PFSK-1 (cell line): ENCODE results near the gene ADAMTS14.

Source experiments
- FOXP2 ChIP-seq: optimal IDR thresholded peaks from 2 replicates; pipeline ENCODE3; 2011; ENCODE audit warnings: borderline replicate concordance, control low read depth, inconsistent platforms; ENCODE audit not compliant: insufficient read depth; ENCODE audit errors: extremely low read length, extremely low read depth
- POLR2AphosphoS5 ChIP-seq: IDR thresholded peaks from 2 replicates; pipeline ENCODE4 v1.6.1; 2012; ENCODE audit warnings: low read depth, mild to moderate bottlenecking, control low read depth, low read length, moderate library complexity
- REST ChIP-seq, 2 experiments: IDR thresholded peaks; 2 replicates each; pipeline versions ENCODE4 v1.6.1 to v1.8.0; 2011 to 2012; ENCODE audit warnings: low read depth in 2 of 2, low read length in 2 of 2, control low read depth in 1 of 2, inconsistent platforms in 1 of 2, mild to moderate bottlenecking in 1 of 2, moderate library complexity in 1 of 2; ENCODE audit not compliant: insufficient read depth in 1 of 2
- SIN3A ChIP-seq: IDR thresholded peaks from 2 replicates; pipeline ENCODE4 v1.6.1; 2012; ENCODE audit warnings: mild to moderate bottlenecking, low read length, moderate library complexity, borderline replicate concordance; ENCODE audit not compliant: insufficient read depth
- TAF1 ChIP-seq: IDR thresholded peaks from 2 replicates; pipeline ENCODE4 v1.6.1; 2012; ENCODE audit warnings: low read length, control low read depth, borderline replicate concordance; ENCODE audit not compliant: insufficient read depth

Gene ADAMTS14

DNA sequence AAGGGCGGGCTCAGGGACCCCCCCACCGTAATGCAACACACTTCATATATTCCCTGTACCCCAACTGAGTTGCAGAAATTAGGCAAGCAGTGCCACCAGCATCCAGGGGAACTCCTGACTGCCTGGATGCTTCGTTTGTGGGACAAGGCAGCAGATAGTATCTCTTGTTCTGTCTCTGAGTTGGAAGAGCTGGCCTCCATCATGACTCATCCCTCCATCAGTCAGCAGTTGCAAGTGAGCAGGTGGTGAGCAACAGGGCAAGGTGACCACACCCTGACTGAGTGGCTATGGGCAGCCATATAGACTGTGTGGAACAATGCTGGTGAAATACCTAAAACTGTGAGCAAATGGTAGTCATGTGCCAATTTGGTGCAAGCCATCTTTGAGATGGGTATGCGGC, 22.8 kb upstream of the ADAMTS14 start:
- TF ChIP-seq REST (IDR thresholded peaks at IDR 0.05; ENCODE audit: insufficient read depth in 1 of 2, low read depth in 2 of 2, low read length in 2 of 2), result no peak

- TF ChIP-seq TAF1 (no peak), SIN3A (no peak), REST (IDR thresholded peaks at IDR 0.05; ENCODE audit: insufficient read depth in 1 of 2, low read depth in 2 of 2, low read length in 2 of 2) (no peak), POLR2AphosphoS5 (no peak), FOXP2 (no peak)
These were observed 22.2 kb upstream of the ADAMTS14 start for GRCh38 chr10:70650104-70650503.

DNA sequence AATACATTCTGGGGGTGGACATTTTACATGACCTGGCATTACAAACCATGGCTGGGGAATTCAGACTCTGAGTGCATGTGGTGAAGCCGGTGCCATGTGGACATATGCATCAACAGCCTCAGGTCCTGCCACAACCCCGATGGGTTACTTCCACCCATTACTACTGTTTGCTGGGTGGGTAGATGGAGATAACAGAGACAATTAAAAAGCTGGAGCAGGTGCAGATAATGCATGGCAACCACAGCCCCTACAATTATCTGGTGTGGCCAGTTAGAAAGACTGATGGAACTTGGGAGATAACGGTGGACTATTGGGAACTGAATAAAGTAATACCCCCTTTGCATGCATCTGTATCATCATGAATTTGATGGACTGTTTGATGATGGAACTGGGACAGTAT, 21.6 kb upstream of the ADAMTS14 start:
- TF ChIP-seq TAF1, result no peak
- TF ChIP-seq FOXP2, result no peak
- no peak for TF ChIP-seq SIN3A
- TF ChIP-seq POLR2AphosphoS5, result no peak
- TF ChIP-seq REST (IDR thresholded peaks at IDR 0.05; ENCODE audit: insufficient read depth in 1 of 2, low read depth in 2 of 2, low read length in 2 of 2), result no peak

- no peak for TF ChIP-seq SIN3A
- no peak for TF ChIP-seq POLR2AphosphoS5
- TF ChIP-seq TAF1, result no peak
These were observed 20.6 kb upstream of the ADAMTS14 start for GRCh38 chr10:70651661-70652060.

DNA sequence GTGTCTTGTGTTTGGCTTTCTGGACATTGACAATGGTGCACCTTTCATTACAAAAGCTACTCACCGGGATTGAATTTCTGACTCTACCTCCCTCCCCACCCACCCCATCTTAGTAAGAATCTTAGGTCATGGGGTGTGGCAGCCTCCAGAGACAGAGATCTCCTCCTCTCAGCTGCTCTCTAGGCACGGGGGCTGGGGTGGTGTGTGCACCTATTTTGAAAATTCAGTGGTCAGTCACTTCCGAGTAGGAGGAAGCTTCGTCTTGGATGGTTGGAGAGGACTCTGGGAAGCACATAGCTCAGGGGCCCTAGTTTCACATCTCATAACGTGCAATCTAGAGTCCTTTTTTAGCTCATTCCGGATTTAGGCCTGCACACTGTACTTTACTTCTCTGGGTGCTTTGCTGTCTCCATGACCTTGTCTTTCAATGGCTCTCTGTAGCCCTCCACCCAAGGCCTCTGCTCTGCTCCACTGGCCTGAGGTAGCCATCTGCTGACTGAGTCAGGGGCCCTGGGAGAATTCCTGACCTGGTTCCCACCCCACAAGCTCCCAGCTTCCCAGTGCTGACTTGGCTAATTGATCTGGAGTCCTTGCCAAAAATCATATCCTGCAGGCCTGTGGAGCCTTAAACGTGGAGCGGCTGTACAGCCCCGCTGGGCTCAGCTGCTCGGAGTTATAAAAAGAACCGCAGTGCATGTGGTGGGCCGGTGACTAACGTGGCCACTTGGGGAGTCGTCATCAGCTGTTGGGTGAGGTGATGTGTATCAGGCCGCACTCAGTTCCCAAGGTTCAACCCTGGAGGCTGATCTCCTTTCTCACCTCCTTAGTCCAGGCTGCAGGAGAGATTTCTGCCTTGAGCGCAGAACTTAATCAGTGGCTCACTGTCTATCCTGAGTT, 19.3 kb upstream of the ADAMTS14 start:
- TF ChIP-seq SIN3A, result peak; percentile 60; the same call in 1 of the 2 replicates
- TF ChIP-seq REST (IDR thresholded peaks at IDR 0.05; ENCODE audit: insufficient read depth in 1 of 2, low read depth in 2 of 2, low read length in 2 of 2), result peak in 1 of 2 experiments; percentile 53; a peak in 1 of 4 replicates
- no peak for TF ChIP-seq TAF1
- TF ChIP-seq POLR2AphosphoS5, result no peak
- no peak for TF ChIP-seq FOXP2
